Stomach (tissue), 4 donors: ENCODE measurements around the gene SLC16A8.

ENCODE experiments used
- CTCF ChIP-seq, 7 experiments: fragments of 450-650 bp in 4 of 7; fragments of 200-600 bp in 3 of 7; sonication (generic) in 3 of 7; IDR thresholded peaks; one replicate each; pipeline ENCODE4 v1.5.1; 2016 to 2019; ENCODE audit warnings: antibody characterized with exemption in 7 of 7, control low read depth in 2 of 7, mild to moderate bottlenecking in 1 of 7
- POLR2AphosphoS5 ChIP-seq, 3 donors: sonication (generic); formaldehyde crosslinking; IDR thresholded peaks; one replicate each; pipeline ENCODE4 v1.6.1; 2016; ENCODE audit warnings: antibody characterized with exemption in 3 of 3

GRCh38 chr22:38031491-38031890 is 52.5 kb downstream of the SLC16A8 start:
- TF ChIP-seq CTCF (IDR thresholded peaks at IDR 0.05) (no peak), POLR2AphosphoS5 (IDR thresholded peaks at IDR 0.05) (no peak)
